ENCODE results near the gene GALC. TPM values are rescaled to one million over a fixed set of nuclear protein-coding genes. Genes with fewer than 3 reads are reported as not detected.

Gene GALC
- total RNA-seq, 1 donor from 2014 or later = 12.1 TPM

DNA sequence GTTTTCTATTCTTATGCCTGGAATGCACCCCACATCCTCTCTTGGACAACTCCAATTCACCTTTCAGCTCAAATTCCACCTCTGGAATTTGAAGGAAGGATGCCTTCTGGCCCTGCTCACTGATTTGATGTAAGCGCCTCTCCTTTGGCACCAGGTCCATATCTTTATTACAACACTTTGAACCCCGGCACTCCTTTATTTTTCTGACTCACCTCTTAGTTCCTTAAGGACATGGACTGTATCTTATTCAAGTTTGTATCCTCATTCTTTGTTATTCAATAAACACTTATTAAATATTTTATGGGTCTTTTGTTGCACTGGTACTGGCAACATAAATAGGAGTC, 3.1 kb downstream of the GALC start:
- no peak for DNase-seq (ENCODE audit: low read depth)
- no peak overlapping the region for H3K4me3 ChIP-seq (ENCODE audit: low read depth, low read length)
- TF ChIP-seq, protein P1, sequence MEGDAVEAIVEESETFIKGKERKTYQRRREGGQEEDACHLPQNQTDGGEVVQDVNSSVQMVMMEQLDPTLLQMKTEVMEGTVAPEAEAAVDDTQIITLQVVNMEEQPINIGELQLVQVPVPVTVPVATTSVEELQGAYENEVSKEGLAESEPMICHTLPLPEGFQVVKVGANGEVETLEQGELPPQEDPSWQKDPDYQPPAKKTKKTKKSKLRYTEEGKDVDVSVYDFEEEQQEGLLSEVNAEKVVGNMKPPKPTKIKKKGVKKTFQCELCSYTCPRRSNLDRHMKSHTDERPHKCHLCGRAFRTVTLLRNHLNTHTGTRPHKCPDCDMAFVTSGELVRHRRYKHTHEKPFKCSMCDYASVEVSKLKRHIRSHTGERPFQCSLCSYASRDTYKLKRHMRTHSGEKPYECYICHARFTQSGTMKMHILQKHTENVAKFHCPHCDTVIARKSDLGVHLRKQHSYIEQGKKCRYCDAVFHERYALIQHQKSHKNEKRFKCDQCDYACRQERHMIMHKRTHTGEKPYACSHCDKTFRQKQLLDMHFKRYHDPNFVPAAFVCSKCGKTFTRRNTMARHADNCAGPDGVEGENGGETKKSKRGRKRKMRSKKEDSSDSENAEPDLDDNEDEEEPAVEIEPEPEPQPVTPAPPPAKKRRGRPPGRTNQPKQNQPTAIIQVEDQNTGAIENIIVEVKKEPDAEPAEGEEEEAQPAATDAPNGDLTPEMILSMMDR (conservative IDR thresholded peaks at IDR 0.05; ENCODE audit: low read depth, low read length) = no peak

DNA sequence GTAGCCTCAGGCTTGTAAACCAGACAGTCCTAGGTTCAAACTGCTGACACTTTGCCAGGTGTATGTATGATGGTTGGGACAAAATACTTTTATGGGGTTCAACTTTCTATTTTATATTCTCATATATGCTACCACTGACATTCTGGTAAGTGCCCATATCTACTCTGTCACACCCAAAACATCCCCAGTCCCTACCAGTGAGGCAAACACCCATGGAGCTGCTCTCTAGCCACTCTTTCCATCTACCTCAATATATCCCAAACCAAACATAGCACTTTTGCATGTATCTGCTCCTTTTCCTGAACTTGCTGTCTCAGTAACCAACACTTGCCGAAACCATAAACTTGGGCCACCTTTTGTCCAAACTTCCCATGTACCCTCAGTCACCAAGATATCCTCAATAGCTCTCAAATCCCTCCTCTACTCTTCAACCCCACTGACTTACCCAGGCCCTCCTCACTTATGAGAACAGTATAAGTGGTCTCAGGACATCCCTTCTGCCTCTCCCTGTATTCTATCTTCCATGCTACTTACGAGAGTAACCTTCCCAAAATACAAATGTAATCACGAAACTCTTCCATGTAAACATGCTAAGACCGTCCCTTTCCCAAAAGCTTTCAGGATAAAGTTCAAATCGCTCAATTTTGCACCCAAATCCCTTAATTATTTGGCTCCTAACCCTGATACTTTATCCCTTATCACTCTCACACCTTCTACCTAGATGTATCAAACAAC, 3.6 kb downstream of the GALC start:
- TF ChIP-seq, protein P1 (conservative IDR thresholded peaks at IDR 0.05; ENCODE audit: low read depth, low read length) = no peak
- H3K4me3 ChIP-seq (ENCODE audit: low read depth, low read length) = no peak overlapping the region
- DNase-seq (ENCODE audit: low read depth) = no peak

DNA sequence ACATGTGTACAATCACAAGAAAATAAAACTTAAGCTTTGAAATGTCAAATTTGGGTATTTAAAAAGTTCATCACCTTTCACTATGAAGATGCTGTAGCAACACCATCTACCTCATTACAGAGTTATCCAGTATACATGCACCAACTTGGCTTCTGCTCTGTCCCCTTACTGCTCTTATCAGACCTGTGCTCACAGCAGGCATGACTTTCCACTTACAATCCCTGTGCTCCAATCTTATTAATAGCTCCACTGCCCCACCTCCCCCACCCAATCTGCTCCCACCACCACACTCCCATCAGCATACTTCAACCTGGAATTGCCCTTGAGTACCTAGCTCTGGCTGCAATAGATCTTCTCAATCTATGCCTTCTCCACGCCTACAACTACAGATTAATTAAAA, 13.3 kb downstream of the GALC start:
- DNase-seq (ENCODE audit: low read depth) = no peak
- TF ChIP-seq, protein P1 (conservative IDR thresholded peaks at IDR 0.05; ENCODE audit: low read depth, low read length) = no peak
- H3K4me3 ChIP-seq (ENCODE audit: low read depth, low read length) = no peak overlapping the region

DNA sequence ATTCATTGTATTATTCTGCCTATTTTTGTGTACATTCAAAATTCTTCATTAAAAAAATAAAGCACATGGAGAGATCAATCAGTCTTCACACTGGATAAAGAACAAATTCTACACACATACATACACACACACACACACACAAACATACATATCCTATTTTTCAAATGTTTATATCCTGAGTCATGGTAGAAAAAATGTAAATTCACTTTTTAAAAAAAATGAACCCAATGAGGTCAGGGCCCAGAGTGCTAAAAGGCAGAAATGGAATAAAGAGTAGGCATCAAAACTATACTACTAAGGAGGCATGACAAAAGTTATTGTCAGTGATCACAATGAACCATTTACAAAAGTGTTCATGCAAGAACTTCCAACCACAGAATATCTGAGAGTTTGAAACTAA, 17.3 kb downstream of the GALC start:
- TF ChIP-seq, protein P1 (conservative IDR thresholded peaks at IDR 0.05; ENCODE audit: low read depth, low read length) = no peak
- no peak for DNase-seq (ENCODE audit: low read depth)
- no peak overlapping the region for H3K4me3 ChIP-seq (ENCODE audit: low read depth, low read length)

DNA sequence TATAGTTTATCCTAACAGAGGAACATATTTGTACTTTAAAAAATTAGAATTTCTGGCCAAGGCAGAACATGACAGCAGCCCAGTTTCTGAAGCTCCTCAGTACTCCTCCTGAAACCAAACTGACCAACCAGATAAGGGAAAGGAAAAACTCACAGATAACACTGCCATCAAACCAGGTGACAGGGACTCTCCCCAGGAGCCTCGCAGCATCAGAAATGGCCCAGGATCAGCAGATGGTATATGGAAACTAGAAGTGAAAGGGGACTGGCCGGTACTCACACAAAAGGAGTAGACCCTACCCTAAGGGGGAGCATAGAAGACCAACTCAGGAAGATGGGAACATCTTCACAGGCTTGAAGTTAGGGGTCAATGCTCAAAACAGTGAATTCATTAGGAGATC, 22.0 kb downstream of the GALC start:
- no peak for DNase-seq (ENCODE audit: low read depth)
- H3K4me3 ChIP-seq (ENCODE audit: low read depth, low read length) = no peak overlapping the region
- TF ChIP-seq, protein P1 (conservative IDR thresholded peaks at IDR 0.05; ENCODE audit: low read depth, low read length) = no peak

DNA sequence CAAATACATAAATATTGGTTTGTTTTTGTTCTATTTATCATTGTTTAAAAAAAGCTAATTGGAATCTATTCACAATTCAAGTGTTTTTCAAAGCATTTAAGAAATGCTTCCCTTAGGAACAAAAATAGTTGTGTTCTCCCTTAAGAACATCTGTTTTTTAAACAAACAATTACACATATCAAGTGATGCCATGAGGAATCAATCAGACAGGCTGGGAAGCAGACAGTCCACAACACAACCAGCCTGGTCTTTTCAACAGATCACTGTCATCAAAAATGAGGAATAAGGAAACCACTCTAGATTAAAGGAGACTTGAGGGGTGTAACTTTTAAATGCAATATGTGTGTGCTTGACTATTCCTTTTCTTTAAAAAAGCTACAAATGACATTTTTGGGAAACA, 25.5 kb downstream of the GALC start:
- TF ChIP-seq, protein P1 (conservative IDR thresholded peaks at IDR 0.05; ENCODE audit: low read depth, low read length) = no peak
- no peak overlapping the region for H3K4me3 ChIP-seq (ENCODE audit: low read depth, low read length)
- no peak for DNase-seq (ENCODE audit: low read depth)

DNA sequence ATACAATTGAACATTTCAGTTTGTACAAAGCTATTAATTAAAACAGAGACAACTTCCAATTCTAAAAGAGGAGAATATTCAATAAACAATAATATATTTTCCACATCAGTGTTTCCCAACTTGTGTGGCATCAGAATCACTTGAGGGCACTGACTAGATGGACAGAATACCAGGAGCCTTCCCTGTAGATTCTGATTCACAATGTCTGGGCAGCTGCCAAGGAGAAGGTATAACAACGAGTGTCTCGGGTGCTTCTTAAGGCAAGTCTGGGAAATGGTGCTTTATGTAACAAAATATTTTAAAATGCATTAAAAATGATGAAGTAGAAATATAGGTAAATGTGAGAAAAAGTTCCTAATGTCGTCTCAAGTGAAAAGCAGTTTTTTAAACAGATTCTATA, 26.2 kb downstream of the GALC start:
- DNase-seq (ENCODE audit: low read depth) = no peak
- TF ChIP-seq, protein P1 (conservative IDR thresholded peaks at IDR 0.05; ENCODE audit: low read depth, low read length) = no peak
- no peak overlapping the region for H3K4me3 ChIP-seq (ENCODE audit: low read depth, low read length)
